Endothelial cell of umbilical vein (primary cell): ENCODE results near the gene PRSS56. TPM values are rescaled to one million over a fixed set of nuclear protein-coding genes. Genes with fewer than 3 reads are reported as not detected.

Experiments used
- BruUV-seq: library from RNA; stranded (reverse); fragments of 400-500 nt; replicated peaks from 2 replicates; lab custom pipeline; 2021; lab: Mats Ljungman, UMichigan
- CTCF ChIA-PET: fragments of 300-600, 350-600 bp; sonication (Branson Sonifier 250); formaldehyde crosslinking; loops from one replicate; lab custom pipeline; 2021; ENCODE audit warnings: antibody characterized with exemption, inconsistent platforms; lab: Charles Lee
- POLR2A ChIA-PET: fragments of 300-600, 350-600 bp; sonication (Branson Sonifier 250); formaldehyde crosslinking; loops from one replicate; lab custom pipeline; 2021; ENCODE audit warnings: antibody characterized with exemption, inconsistent platforms; lab: Charles Lee
- DNase-seq: peaks from one replicate; pipeline ENCODE4 v3.0.0-alpha.2; 2011; ENCODE audit warnings: low read depth, low spot score
- FAIRE-seq: peaks from 2 replicates; lab custom pipeline; 2011; peaks lifted over from hg19 to GRCh38; lab: Jason Lieb, UNC
- H2AFZ ChIP-seq: 2 replicates; pipeline ENCODE4 v1.6.0; 2012; ENCODE audit warnings: low read depth, low read length, control low read depth, inconsistent platforms
- H3K27ac ChIP-seq: 2 replicates; pipeline ENCODE4 v1.5.1; 2011; ENCODE audit warnings: low read depth, mild to moderate bottlenecking, control low read depth, low read length, moderate library complexity; ENCODE audit not compliant: insufficient read depth
- H3K27me3 ChIP-seq, 2 experiments: 2 replicates each; pipeline versions ENCODE4 v1.6.0 to v1.6.1; 2011; ENCODE audit warnings: low read length in 2 of 2, mixed read lengths in 1 of 2; ENCODE audit not compliant: control insufficient read depth in 2 of 2, insufficient read depth in 2 of 2
- H3K36me3 ChIP-seq, 2 experiments: 2 replicates in 1 of 2; 3 replicates in 1 of 2; pipeline ENCODE4 v1.5.1; 2011; ENCODE audit warnings: low read length in 2 of 2, mild to moderate bottlenecking in 1 of 2, moderate library complexity in 1 of 2; ENCODE audit not compliant: control insufficient read depth in 2 of 2, insufficient read depth in 2 of 2; ENCODE audit errors: extremely low read depth in 1 of 2
- H3K4me1 ChIP-seq: 3 replicates; pipeline ENCODE4 v1.5.1; 2011; ENCODE audit warnings: mild to moderate bottlenecking, low read length; ENCODE audit not compliant: control insufficient read depth, insufficient read depth; ENCODE audit errors: extremely low read depth
- H3K4me2 ChIP-seq: 2 replicates; pipeline ENCODE4 v1.6.1; 2011; ENCODE audit warnings: low read length, control low read depth, mixed read lengths; ENCODE audit not compliant: insufficient read depth
- H3K4me3 ChIP-seq, 3 experiments: fragments of 200-600 bp in 1 of 3; sonication (generic), shearing (Covaris generic) in 1 of 3; replicated peaks in 1 of 3; 2 replicates each; pipeline ENCODE4 v1.5.1; 2011 to 2016; ENCODE audit warnings: control low read depth in 3 of 3, low read length in 3 of 3, mild to moderate bottlenecking in 2 of 3, inconsistent platforms in 1 of 3, low read depth in 1 of 3, moderate library complexity in 1 of 3; ENCODE audit not compliant: insufficient read depth in 1 of 3
- H3K79me2 ChIP-seq: 2 replicates; pipeline ENCODE4 v1.6.0; 2012; ENCODE audit warnings: low read length, inconsistent platforms; ENCODE audit not compliant: control insufficient read depth, insufficient read depth
- H3K9ac ChIP-seq: replicated peaks from 2 replicates; pipeline ENCODE3; 2011; ENCODE audit warnings: low read length, control low read depth; ENCODE audit not compliant: insufficient read depth; ENCODE audit errors: extremely low read depth
- H3K9me1 ChIP-seq: replicated peaks from 3 replicates; pipeline ENCODE4 v1.6.0; 2011; ENCODE audit warnings: mild to moderate bottlenecking, low read length; ENCODE audit not compliant: control insufficient read depth, insufficient read depth; ENCODE audit errors: extremely low read depth
- H3K9me3 ChIP-seq: replicated peaks from 2 replicates; pipeline ENCODE4 v1.5.1; 2012; ENCODE audit warnings: low read length, inconsistent platforms; ENCODE audit not compliant: control insufficient read depth, insufficient read depth
- H4K20me1 ChIP-seq: replicated peaks from 2 replicates; pipeline ENCODE3; 2011; ENCODE audit warnings: mild to moderate bottlenecking, low read length; ENCODE audit not compliant: control insufficient read depth, insufficient read depth; ENCODE audit errors: extremely low read depth
- CTCF ChIP-seq, 2 donors: IDR thresholded peaks; 1 replicate in 1 of 2; 2 replicates in 1 of 2; pipeline ENCODE4 v1.5.1; 2011; ENCODE audit warnings: low read length in 2 of 2, mild to moderate bottlenecking in 2 of 2, moderate library complexity in 2 of 2, control low read depth in 1 of 2, inconsistent platforms in 1 of 2, low read depth in 1 of 2; ENCODE audit not compliant: insufficient read depth in 1 of 2; ENCODE audit errors: extremely low read depth in 1 of 2
- EZH2 ChIP-seq: IDR thresholded peaks from 2 replicates; pipeline ENCODE4 v1.6.1; 2012; ENCODE audit warnings: borderline replicate concordance, low read depth, mild to moderate bottlenecking, moderate library complexity, low read length, inconsistent platforms; ENCODE audit not compliant: severe bottlenecking
- FOS ChIP-seq: IDR thresholded peaks from 2 replicates; pipeline ENCODE4 v1.6.1; 2011; ENCODE audit warnings: mild to moderate bottlenecking, low read length, moderate library complexity, borderline replicate concordance; ENCODE audit not compliant: insufficient read depth
- GATA2 ChIP-seq: IDR thresholded peaks from 2 replicates; pipeline ENCODE4 v1.7.0; 2011; ENCODE audit warnings: low read depth, mild to moderate bottlenecking, moderate library complexity, mixed read lengths, low read length; ENCODE audit not compliant: insufficient read length, insufficient read depth
- JUN ChIP-seq: IDR thresholded peaks from 2 replicates; pipeline ENCODE4 v1.6.1; 2011; ENCODE audit warnings: borderline replicate concordance, low read depth; ENCODE audit not compliant: insufficient read length, insufficient read depth
- MAX ChIP-seq: IDR thresholded peaks from 2 replicates; pipeline ENCODE4 v1.6.1; 2011; ENCODE audit not compliant: insufficient read depth, insufficient read length
- MYC ChIP-seq: IDR thresholded peaks from one replicate; pipeline ENCODE4 v1.6.1; 2011; ENCODE audit warnings: mild to moderate bottlenecking, low read depth, low read length
- POLR2A ChIP-seq: IDR thresholded peaks from 2 replicates; pipeline ENCODE4 v1.6.1; 2012; ENCODE audit warnings: low read depth, mild to moderate bottlenecking, control low read depth, low read length
- POLR2AphosphoS5 ChIP-seq: IDR thresholded peaks from 2 replicates; pipeline ENCODE4 v1.6.1; 2012; ENCODE audit warnings: low read depth, mild to moderate bottlenecking, control low read depth, low read length, moderate library complexity; ENCODE audit not compliant: insufficient read depth
- dilution Hi-C: fragments of 300-500 bp; cut with MboI; formaldehyde crosslinking; loops from one replicate; pipeline ENCODE4 v1.15.0; 2019; ENCODE audit warnings: low sequenced_read_pairs; ENCODE audit not compliant: extremely low pct_ligation_motif_present
- intact Hi-C: fragments of 100-400 bp; cut with micrococcal nuclease; formaldehyde crosslinking; loops from one replicate; pipeline ENCODE4 v1.10.0; 2022
- polyA plus RNA-seq, 4 experiments: library from polyadenylated mRNA; depleted of rRNA in 3 of 4; stranded (reverse) in 3 of 4; unstranded in 1 of 4; fragments of >200 nt; gene quantifications; 2 replicates each; pipeline versions ENCODE4 v1.2.1 to v1.2.3, GENCODE V29; 2011 to 2012; ENCODE audit warnings: missing spikeins in 1 of 4
- total RNA-seq: library from RNA; stranded (reverse); gene quantifications from 2 replicates; pipeline ENCODE4 v1.2.3, GENCODE V29; 2021

The PRSS56 gene
- total and polyA plus RNA-seq, 2 donors (not counting 3 experiments of a cell fraction or from before 2014, with no cell fraction given) = not detected

- dilution Hi-C loops (no loop called here), intact Hi-C loops (no loop called here)
- CTCF ChIA-PET = no interaction called here
- Histone ChIP-seq H3K4me2 (no peak overlapping the region), H3K4me1 (no peaks in the 10 kb centered on the region), H3K9me3 (no peaks in the 10 kb centered on the region), H2AFZ (no peak overlapping the region), H3K9me1 (no peaks in the 10 kb centered on the region), H3K79me2 (no peaks in the 10 kb centered on the region), H4K20me1 (no peaks in the 10 kb centered on the region), H3K9ac (no peak overlapping the region), H3K27ac (no peak overlapping the region), H3K27me3 (peaks cover 2 to 3% of the 10 kb centered on the region in 2 experiments), H3K4me3 (no peak overlapping the region), H3K36me3 (no peaks in the 10 kb centered on the region)
- DNase-seq (no peak), FAIRE-seq (no peak)
- TF ChIP-seq FOS (no peak), MYC (no peak), POLR2A (no peak), POLR2AphosphoS5 (no peak), CTCF (IDR thresholded peaks at IDR 0.05; ENCODE audit: extremely low read depth in 1 of 2, insufficient read depth in 1 of 2, low read depth in 1 of 2, low read length in 2 of 2) (no peak), GATA2 (no peak), EZH2 (no peak), JUN (no peak), MAX (no peak)
- POLR2A ChIA-PET = no interaction called here
- BruUV-seq = no TSS peak
Observed at GRCh38 chr2:232493701-232494474, 26.3 kb upstream of the PRSS56 start.
